Pancreas (tissue), 10 donors: ENCODE measurements around the gene KCNH5. TPM values are rescaled to one million over a fixed set of nuclear protein-coding genes. Genes with fewer than 3 reads are reported as not detected.
"Not testable (repeated sequence)": the region's sequence is repeated elsewhere in the genome, so short reads cannot be mapped to it uniquely, and the experiment has no call there.

Experiments
- ATAC-seq, 4 donors: fragments of 200-7000 bp; cut with Tn5 transposase; one replicate each; pipeline versions ENCODE4 v1.8.0 to v1.9.1; 2020; ENCODE audit warnings: mild to moderate bottlenecking in 4 of 4, moderate library complexity in 4 of 4
- DNase-seq, 6 donors: peaks; one replicate each; pipeline ENCODE4 v3.0.0-alpha.2; 2020
- FAIRE-seq: peaks from 2 replicates; lab custom pipeline; 2012; peaks lifted over from hg19 to GRCh38; lab: Jason Lieb, UNC
- H3K27ac ChIP-seq, 4 donors: fragments of 200-600 bp; sonication (generic); 1 replicate in 3 of 4; 2 replicates in 1 of 4; pipeline versions ENCODE4 v1.5.0 to v1.8.0; 2020
- H3K27me3 ChIP-seq, 4 donors: fragments of 200-600 bp; one replicate each; pipeline ENCODE4 v1.8.0; 2021
- H3K36me3 ChIP-seq, 3 donors: fragments of 200-600 bp; sonication (generic) in 1 of 3; one replicate each; pipeline versions ENCODE4 v1.5.0 to v1.8.0; 2020 to 2021
- H3K4me1 ChIP-seq, 3 donors: fragments of 200-600 bp; one replicate each; pipeline ENCODE4 v1.8.0; 2021
- H3K4me3 ChIP-seq, 4 donors: fragments of 200-600 bp; sonication (generic) in 2 of 4; one replicate each; pipeline versions ENCODE4 v1.5.0 to v1.8.0; 2020 to 2021
- H3K9me3 ChIP-seq, 4 donors: fragments of 200-600 bp; one replicate each; pipeline ENCODE4 v1.8.0; 2021
- WGBS, 2 donors: extraction: QIAGEN DNeasy Blood & Tissue Kit; methylation state at CpG; one replicate each; pipeline ENCODE4 v1.1.7; 2013; 5-methylcytosine and 5-hydroxymethylcytosine counted together
- intact Hi-C, 3 donors: fragments of 100-400 bp; cut with DNase I; formaldehyde crosslinking; loops; one replicate each; pipeline versions ENCODE4 v1.11.1 to v1.14.2; 2022
- polyA plus RNA-seq, 2 donors: library from polyadenylated mRNA; stranded (reverse); fragments of 200-250 nt; gene quantifications; one replicate each; pipeline ENCODE4 v1.2.3, GENCODE V29; 2013
- total RNA-seq, 6 donors: library from RNA; stranded (reverse); fragmentation: NEBNext Ultra II Directional in 4 of 6; extraction: Animal tissue kit (Norgen Biotek cat#: 25700) in 4 of 6; gene quantifications; one replicate each; pipeline versions ENCODE4 v1.2.1 to v1.2.4, GENCODE V29; 2021 to 2023
- TF ChIP-seq, protein P1 (sequence below), 4 donors: fragments of 200-600 bp; sonication (generic) in 3 of 4; IDR thresholded peaks; one replicate each; pipeline versions ENCODE4 v1.5.0 to v1.8.0; 2021; ENCODE audit warnings: antibody characterized with exemption in 4 of 4
- donor health status: healthy with polysubstance abuse.
- donor health status: DM: no; HTN: no; CAD: no; lungs with moderate emphysema.
- donor health status: DM: no; HTN: no; CAD: no.
- donor health status: control.
- donor health status: control.
- donor health status: Bipolar disorder and iron deficiency.
- donor health status: DM: yes; HTN: yes; CAD: no.
- donor health status: DM: no; HTN: no; CAD: no.
- donor health status: DM: no; HTN: no; CAD: no.
- donor health status: DM: yes; HTN: yes; CAD: no.

The KCNH5 gene
- total and polyA plus RNA-seq, 8 donors = not detected

DNA sequence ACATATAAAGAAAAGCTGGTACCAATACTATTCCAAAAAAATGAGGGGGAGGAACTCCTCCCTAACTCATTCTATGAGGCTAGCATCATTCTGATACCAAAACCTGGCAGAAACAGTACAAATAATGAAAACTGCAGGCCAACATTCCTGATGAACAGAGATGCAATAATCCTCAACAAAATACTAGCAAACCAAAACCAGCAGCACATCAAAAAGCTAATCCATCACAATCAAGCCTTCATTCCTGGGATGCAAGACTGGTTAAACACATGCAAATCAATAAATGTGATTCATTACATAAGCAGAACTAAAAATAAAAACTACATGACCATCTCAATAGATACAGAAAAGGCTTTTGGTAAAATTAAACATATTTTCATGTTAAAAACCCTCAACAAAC is 281.3 kb downstream of the KCNH5 start:
- Histone ChIP-seq H3K9me3 (no peaks in the 10 kb centered on the region), H3K4me3 (no peak overlapping the region), H3K27me3 (no peaks in the 10 kb centered on the region), H3K36me3 (no peaks in the 10 kb centered on the region), H3K4me1 (no peaks in the 10 kb centered on the region), H3K27ac (no peak overlapping the region)
- no peak for DNase-seq
- FAIRE-seq = no peak
- ATAC-seq = no peak
- TF ChIP-seq, protein P1, sequence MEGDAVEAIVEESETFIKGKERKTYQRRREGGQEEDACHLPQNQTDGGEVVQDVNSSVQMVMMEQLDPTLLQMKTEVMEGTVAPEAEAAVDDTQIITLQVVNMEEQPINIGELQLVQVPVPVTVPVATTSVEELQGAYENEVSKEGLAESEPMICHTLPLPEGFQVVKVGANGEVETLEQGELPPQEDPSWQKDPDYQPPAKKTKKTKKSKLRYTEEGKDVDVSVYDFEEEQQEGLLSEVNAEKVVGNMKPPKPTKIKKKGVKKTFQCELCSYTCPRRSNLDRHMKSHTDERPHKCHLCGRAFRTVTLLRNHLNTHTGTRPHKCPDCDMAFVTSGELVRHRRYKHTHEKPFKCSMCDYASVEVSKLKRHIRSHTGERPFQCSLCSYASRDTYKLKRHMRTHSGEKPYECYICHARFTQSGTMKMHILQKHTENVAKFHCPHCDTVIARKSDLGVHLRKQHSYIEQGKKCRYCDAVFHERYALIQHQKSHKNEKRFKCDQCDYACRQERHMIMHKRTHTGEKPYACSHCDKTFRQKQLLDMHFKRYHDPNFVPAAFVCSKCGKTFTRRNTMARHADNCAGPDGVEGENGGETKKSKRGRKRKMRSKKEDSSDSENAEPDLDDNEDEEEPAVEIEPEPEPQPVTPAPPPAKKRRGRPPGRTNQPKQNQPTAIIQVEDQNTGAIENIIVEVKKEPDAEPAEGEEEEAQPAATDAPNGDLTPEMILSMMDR (IDR thresholded peaks at IDR 0.05) = no peak
- intact Hi-C loops = no loop called here

DNA sequence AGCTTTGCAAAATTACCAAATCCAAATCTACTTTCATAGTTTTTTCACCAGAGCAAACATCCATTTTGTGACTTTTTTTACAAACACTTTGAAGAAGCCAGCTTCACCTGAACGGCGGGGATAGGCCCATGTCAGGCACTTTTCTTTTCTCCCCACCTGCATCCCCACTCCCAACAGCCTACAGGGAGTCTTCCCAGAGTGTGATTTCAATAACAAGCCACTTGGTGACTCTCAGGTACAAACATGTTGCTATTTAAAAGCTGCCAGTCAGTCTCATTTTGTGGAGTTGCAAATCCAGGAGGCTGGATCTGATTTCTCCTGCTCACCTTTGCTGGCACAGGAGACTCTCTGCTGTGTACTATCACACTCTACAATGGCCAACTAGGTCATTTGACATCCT is 285.5 kb downstream of the KCNH5 start:
- ATAC-seq (no peak), DNase-seq (no peak), FAIRE-seq (no peak)
- Histone ChIP-seq H3K27me3 (no peaks in the 10 kb centered on the region), H3K4me1 (no peaks in the 10 kb centered on the region), H3K36me3 (no peaks in the 10 kb centered on the region), H3K9me3 (no peaks in the 10 kb centered on the region), H3K27ac (no peak overlapping the region), H3K4me3 (no peak overlapping the region)
- WGBS, 2 donors = 35 to 42% methylated on average over 2 of the region's 2 CpGs
- intact Hi-C loops = no loop called here
- TF ChIP-seq, protein P1 (IDR thresholded peaks at IDR 0.05) = no peak

DNA sequence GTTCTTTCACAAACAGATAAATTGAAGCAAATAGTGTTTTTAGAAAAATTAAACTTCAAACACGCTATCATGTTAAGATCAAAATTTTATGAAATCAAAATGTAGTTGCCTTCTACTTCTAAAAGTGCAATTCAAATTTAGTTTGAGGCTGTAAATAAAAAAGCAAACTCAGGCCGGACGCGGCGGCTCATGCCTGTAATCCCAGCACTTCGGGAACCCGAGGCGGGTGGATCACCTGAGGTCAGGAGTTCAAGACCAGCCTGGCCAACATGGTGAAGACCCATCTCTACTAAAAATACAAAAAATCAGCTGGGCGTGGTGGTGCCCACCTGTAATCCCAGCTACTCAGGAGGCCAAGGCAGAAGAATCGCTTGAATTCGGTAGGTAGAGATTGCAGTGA is 298.4 kb downstream of the KCNH5 start:
- intact Hi-C loops, FAIRE-seq: not testable (repeated sequence)
- 87 to 91% methylated on average over 11 of the region's 11 CpGs for WGBS, 2 donors

DNA sequence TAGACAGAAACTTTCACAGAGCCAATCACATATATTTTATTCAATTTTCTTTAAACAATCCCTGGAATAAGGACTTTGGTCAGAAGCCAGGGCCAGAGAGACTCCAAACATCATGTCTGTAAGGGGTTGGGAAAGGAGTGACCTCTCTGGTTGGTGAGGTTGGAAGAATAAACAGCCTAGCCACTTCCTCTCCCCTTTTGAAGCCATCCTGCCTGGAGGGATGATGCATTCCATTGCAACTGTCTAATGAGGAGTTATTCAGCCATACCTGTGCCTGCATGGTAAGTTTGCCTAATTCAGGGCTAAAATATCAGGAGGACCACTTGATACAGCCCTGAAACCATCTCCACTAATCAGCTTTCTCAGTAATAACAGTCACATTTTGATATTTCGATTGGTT is 299.8 kb downstream of the KCNH5 start:
- FAIRE-seq = no peak
- intact Hi-C loops = no loop called here

More for the DNA sequence above, 298.4 kb downstream of the KCNH5 start:
- not testable (repeated sequence) for DNase-seq, H3K27ac ChIP-seq, H3K9me3 ChIP-seq, H3K27me3 ChIP-seq, H3K4me3 ChIP-seq, H3K36me3 ChIP-seq, H3K4me1 ChIP-seq, ATAC-seq

DNA sequence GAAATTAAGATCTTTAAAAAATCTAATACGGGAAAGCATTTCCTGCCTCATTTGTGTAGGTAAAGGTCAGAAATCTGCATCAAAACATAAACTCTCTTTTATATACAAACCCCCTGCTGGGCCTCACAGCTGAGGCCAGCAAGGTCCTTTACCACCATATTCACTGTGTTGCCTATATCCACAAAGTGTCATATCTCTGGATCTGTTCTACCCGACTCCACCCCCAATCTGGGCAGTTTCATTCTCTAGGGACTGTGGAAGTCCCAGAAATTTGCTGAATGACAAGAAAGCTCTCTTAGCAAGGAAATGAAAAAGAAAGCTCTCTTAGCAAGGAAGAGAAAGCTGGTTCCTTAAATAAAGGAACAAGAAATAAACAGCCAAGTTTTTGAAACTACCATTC is 301.7 kb downstream of the KCNH5 start:
- FAIRE-seq (no peak), DNase-seq (no peak), ATAC-seq (no peak)
- Histone ChIP-seq H3K4me1 (no peaks in the 10 kb centered on the region), H3K4me3 (no peak overlapping the region), H3K27ac (no peak overlapping the region), H3K9me3 (no peaks in the 10 kb centered on the region), H3K36me3 (no peaks in the 10 kb centered on the region), H3K27me3 (no peaks in the 10 kb centered on the region)
- intact Hi-C loops = no loop called here
- TF ChIP-seq, protein P1 (IDR thresholded peaks at IDR 0.05) = no peak
- 44 to 73% methylated on average over 2 of the region's 2 CpGs for WGBS, 2 donors

More for the DNA sequence above, 299.8 kb downstream of the KCNH5 start:
- 51 to 75% methylated on average over 1 of the region's 1 CpG for WGBS, 2 donors
- Histone ChIP-seq H3K36me3 (no peaks in the 10 kb centered on the region), H3K9me3 (no peaks in the 10 kb centered on the region), H3K4me1 (no peaks in the 10 kb centered on the region), H3K4me3 (no peak overlapping the region), H3K27me3 (no peaks in the 10 kb centered on the region), H3K27ac (no peak overlapping the region)
- ATAC-seq (no peak), DNase-seq (no peak)
- TF ChIP-seq, protein P1 (IDR thresholded peaks at IDR 0.05) = no peak
